ENCODE results near the gene ZSCAN5C. TPM values are rescaled to one million over a fixed set of nuclear protein-coding genes. Genes with fewer than 3 reads are reported as not detected.

The ZSCAN5C gene
- polyA plus RNA-seq (2012; ENCODE audit: insufficient read depth, insufficient read length, low read depth): not detected

DNA sequence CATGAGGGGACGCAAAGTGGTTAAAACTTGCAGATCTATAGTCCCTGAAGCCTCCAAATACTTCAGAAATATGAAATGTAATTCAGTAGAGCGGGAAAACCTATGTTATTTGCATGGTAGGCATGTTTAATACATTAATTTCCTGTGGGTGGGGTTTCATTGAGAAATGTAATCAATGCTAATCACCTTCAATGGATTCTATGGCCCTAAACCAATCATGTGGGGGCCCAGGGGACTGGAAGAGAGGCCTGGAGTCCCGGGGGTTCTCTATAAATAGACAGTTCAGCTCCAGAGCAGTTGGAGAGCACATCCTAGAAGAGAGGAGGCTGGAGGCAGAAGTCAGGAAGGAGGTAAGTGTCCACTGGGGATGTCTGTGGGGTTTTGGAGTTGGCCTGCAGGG, at the start of gene ZSCAN5C:
Gene ZSCAN5C (plus strand): TSS at position 301 of the 400 bp plus-strand sequence. CDS start 3,641 bp downstream, outside the sequence.
- Histone ChIP-seq H3K9me3 (no peaks in the 10 kb centered on the region), H3K4me3 (ENCODE audit: low read depth, low read length) (no peak within 1 kb of the TSS), H3K27me3 (peaks cover 28% of the 10 kb centered on the region), H3K4me1 (no peaks in the 10 kb centered on the region), H3K36me3 (no peaks in the 10 kb centered on the region)
- no peak for TF ChIP-seq CTCF (IDR thresholded peaks at IDR 0.05; ENCODE audit: low read depth, low read length)
- DNase-seq: no peak

DNA sequence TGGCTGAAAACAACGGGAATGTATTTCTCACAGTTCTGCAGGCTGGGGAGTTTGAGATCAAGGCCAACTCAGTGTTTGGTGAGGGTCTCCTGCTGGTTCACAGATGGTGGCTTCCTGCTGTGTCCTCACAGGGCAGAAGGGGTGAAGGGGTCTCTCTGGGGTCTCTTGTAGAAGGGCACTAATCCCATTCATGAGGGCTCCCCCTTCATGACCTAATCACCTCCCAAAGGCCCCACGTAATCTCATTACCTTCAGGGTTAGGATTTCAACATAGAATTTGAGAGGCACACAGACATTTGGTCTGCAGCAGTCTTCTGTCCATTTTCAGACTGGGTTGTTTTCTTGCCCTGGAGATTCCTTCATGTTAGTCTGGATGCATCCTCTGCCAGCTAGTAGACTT, 49.4 kb upstream of the ZSCAN5C start:
- Histone ChIP-seq H3K36me3 (peaks cover 37% of the 10 kb centered on the region), H3K9me3 (no peaks in the 10 kb centered on the region), H3K27me3 (no peaks in the 10 kb centered on the region), H3K4me3 (ENCODE audit: low read depth, low read length) (no peak overlapping the region), H3K4me1 (no peaks in the 10 kb centered on the region)
- TF ChIP-seq CTCF (IDR thresholded peaks at IDR 0.05; ENCODE audit: low read depth, low read length): no peak
- no peak for DNase-seq

- H3K9me3 ChIP-seq: no peaks in the 10 kb centered on the region
- no peak overlapping the region for H3K4me3 ChIP-seq (ENCODE audit: low read depth, low read length)
- DNase-seq: no peak
- H3K4me1 ChIP-seq: no peaks in the 10 kb centered on the region
- no peak for TF ChIP-seq CTCF (IDR thresholded peaks at IDR 0.05; ENCODE audit: low read depth, low read length)
- H3K27me3 ChIP-seq: no peaks in the 10 kb centered on the region
- peaks cover 30% of the 10 kb centered on the region for H3K36me3 ChIP-seq
Observed at GRCh38 chr19:56153507-56153906, 48.6 kb upstream of the ZSCAN5C start.

DNA sequence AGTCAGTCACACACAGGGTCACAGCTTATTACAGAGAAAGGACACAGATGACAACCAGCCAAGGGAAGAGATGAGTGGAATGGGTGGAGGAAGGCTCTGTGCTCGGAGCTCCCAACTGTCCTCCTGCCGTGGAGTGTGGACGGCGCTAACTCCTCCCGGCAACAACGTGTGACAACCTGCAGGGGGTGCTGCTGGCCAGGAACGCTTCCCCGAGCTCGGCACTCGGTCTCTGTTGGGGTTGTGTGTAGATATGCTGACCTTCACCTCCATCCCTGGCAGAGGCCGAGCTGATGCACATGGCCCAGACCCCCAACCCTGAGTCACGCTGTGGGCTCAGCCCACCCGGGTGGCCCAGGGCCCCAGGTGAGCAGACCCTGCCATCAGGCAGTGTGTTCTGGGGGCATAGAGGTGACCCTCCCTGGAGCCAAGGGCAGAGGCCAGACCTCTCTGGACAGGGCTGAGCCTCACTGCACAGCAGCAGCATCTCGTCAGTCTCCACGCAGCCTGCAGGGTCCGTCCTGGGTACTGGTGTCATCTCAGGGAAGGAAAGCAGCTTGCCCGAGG, 46.9 kb upstream of the ZSCAN5C start:
- DNase-seq: peak; percentile 26
- H3K36me3 ChIP-seq: peaks cover 28% of the 10 kb centered on the region
- peak; percentile 49 for TF ChIP-seq CTCF (IDR thresholded peaks at IDR 0.05; ENCODE audit: low read depth, low read length)
- H3K4me3 ChIP-seq (ENCODE audit: low read depth, low read length): no peak overlapping the region
- no peaks in the 10 kb centered on the region for H3K27me3 ChIP-seq
- no peaks in the 10 kb centered on the region for H3K4me1 ChIP-seq
- no peaks in the 10 kb centered on the region for H3K9me3 ChIP-seq

- H3K27me3 ChIP-seq: no peaks in the 10 kb centered on the region
- no peaks in the 10 kb centered on the region for H3K4me1 ChIP-seq
- TF ChIP-seq CTCF (IDR thresholded peaks at IDR 0.05; ENCODE audit: low read depth, low read length): no peak
- DNase-seq: no peak
- H3K36me3 ChIP-seq: peaks cover 28% of the 10 kb centered on the region
- no peaks in the 10 kb centered on the region for H3K9me3 ChIP-seq
- H3K4me3 ChIP-seq (ENCODE audit: low read depth, low read length): no peak overlapping the region
Observed at GRCh38 chr19:56156768-56157167, 45.3 kb upstream of the ZSCAN5C start.

- Histone ChIP-seq H3K4me1 (no peaks in the 10 kb centered on the region), H3K9me3 (no peaks in the 10 kb centered on the region), H3K27me3 (no peaks in the 10 kb centered on the region), H3K36me3 (peaks cover 28% of the 10 kb centered on the region), H3K4me3 (ENCODE audit: low read depth, low read length) (no peak overlapping the region)
- DNase-seq: no peak
- TF ChIP-seq CTCF (IDR thresholded peaks at IDR 0.05; ENCODE audit: low read depth, low read length): no peak
Observed at GRCh38 chr19:56158170-56158757, 43.8 kb upstream of the ZSCAN5C start.
